PC-9 (cell line): Measurements from ENCODE around the gene UNC13C. TPM values are rescaled to one million over a fixed set of nuclear protein-coding genes. Genes with fewer than 3 reads are reported as not detected.

Source experiments
- BruUV-seq: library from RNA; stranded (reverse); fragments of 400-500 nt; replicated peaks from 2 replicates; lab custom pipeline; 2021; lab: Mats Ljungman, UMichigan
- CTCF ChIA-PET: fragments of 300-600 bp; sonication (Branson Sonifier 250); formaldehyde crosslinking; loops from one replicate; lab custom pipeline; 2022; ENCODE audit warnings: antibody characterized with exemption; lab: Charles Lee
- POLR2A ChIA-PET: fragments of 300-600 bp; sonication (Branson Sonifier 250); formaldehyde crosslinking; loops from one replicate; lab custom pipeline; 2022; ENCODE audit warnings: antibody characterized with exemption; ENCODE audit not compliant: unreplicated experiment; lab: Charles Lee
- DNase-seq, 2 experiments: peaks; one replicate each; pipeline versions ENCODE4 v3.0.0 to v3.0.0-alpha.2; 2015 to 2022; ENCODE audit warnings: mixed read lengths in 1 of 2
- H2AFZ ChIP-seq: fragments of 200-600 bp; sonication (generic); 2 replicates; pipeline ENCODE4 v1.8.1; 2017; ENCODE audit warnings: antibody characterized with exemption
- H3F3A ChIP-seq: fragments of 200-600 bp; sonication (generic); 2 replicates; pipeline ENCODE4 v1.8.1; 2017; ENCODE audit warnings: antibody characterized with exemption, mild to moderate bottlenecking, low read depth; ENCODE audit not compliant: insufficient read depth
- H3K27ac ChIP-seq: fragments of 200-600 bp; sonication (generic); 2 replicates; pipeline ENCODE4 v1.6.1; 2016; ENCODE audit warnings: mixed run types
- H3K27me3 ChIP-seq: fragments of 200-600 bp; sonication (generic); 2 replicates; pipeline ENCODE4 v1.6.1; 2016; ENCODE audit warnings: low read depth, mixed run types; ENCODE audit not compliant: insufficient read depth
- H3K36me3 ChIP-seq: fragments of 200-600 bp; sonication (generic); 2 replicates; pipeline ENCODE4 v1.6.1; 2016; ENCODE audit warnings: low read depth, mixed run types
- H3K4me1 ChIP-seq: fragments of 200-600 bp; sonication (generic); replicated peaks from 2 replicates; pipeline ENCODE4 v1.6.1; 2016; ENCODE audit warnings: mixed run types; ENCODE audit not compliant: insufficient read depth
- H3K4me2 ChIP-seq: fragments of 200-600 bp; sonication (generic); 2 replicates; pipeline ENCODE4 v1.6.1; 2017; ENCODE audit warnings: mixed run types
- H3K4me3 ChIP-seq: fragments of 200-600 bp; sonication (generic); 2 replicates; pipeline ENCODE4 v1.6.1; 2016; ENCODE audit warnings: mixed run types
- H3K79me2 ChIP-seq: fragments of 200-600 bp; sonication (generic); 2 replicates; pipeline ENCODE4 v1.6.1; 2017; ENCODE audit warnings: low read depth, mixed run types
- H3K9me2 ChIP-seq: fragments of 200-600 bp; sonication (generic); 2 replicates; pipeline ENCODE4 v1.8.1; 2017; ENCODE audit warnings: mild to moderate bottlenecking; ENCODE audit not compliant: insufficient read depth
- H3K9me3 ChIP-seq: fragments of 200-600 bp; sonication (generic); 2 replicates; pipeline ENCODE4 v1.8.1; 2016; ENCODE audit warnings: low read depth; ENCODE audit not compliant: insufficient read depth
- H4K20me1 ChIP-seq: fragments of 200-600 bp; sonication (generic); 2 replicates; pipeline ENCODE4 v1.8.1; 2017; ENCODE audit not compliant: insufficient read depth
- EZH2 ChIP-seq: fragments of 200-600 bp; sonication (generic); IDR thresholded peaks from 2 replicates; pipeline ENCODE4 v1.8.0; 2017; ENCODE audit warnings: antibody characterized with exemption, low read depth
- intact Hi-C: fragments of 100-400 bp; cut with micrococcal nuclease; formaldehyde crosslinking; loops from one replicate; pipeline ENCODE4 v1.10.0; 2022; ENCODE audit not compliant: unreplicated experiment
- total RNA-seq: library from RNA; stranded (reverse); gene quantifications from 2 replicates; pipeline ENCODE4 v1.2.3, GENCODE V29; 2021
- TF ChIP-seq, protein P1 (sequence below): fragments of 200-600 bp; sonication (generic); conservative IDR thresholded peaks from 2 replicates; pipeline ENCODE4 v1.6.1; 2017; ENCODE audit warnings: mixed run types, antibody characterized with exemption, mild to moderate bottlenecking, moderate library complexity

The UNC13C gene
- total RNA-seq, 1 experiment from 2014 or later, result not detected

DNA sequence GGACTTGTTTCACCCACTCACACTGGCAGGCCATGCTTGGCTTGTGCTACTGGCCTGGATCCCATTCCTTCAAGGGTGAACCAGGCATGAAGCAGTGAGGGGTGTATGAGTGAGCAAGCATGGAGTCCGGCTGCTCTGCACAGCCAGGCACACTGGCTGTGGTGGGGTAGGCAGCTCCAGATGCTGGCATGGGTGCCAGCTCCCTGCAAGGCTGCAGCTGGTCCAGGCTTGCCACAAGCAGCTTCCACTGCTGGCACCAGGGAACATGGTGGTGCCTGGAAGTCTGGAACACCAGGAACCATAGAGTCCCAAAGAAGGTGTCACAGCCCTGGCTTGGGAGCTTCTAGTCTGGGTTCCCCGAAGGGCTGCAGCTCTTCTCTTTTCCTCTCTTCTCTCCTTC, 395.1 kb downstream of the UNC13C start:
- no peak overlapping the region for H3K4me3 ChIP-seq
- no peak overlapping the region for H3K27ac ChIP-seq
- TF ChIP-seq, protein P1, sequence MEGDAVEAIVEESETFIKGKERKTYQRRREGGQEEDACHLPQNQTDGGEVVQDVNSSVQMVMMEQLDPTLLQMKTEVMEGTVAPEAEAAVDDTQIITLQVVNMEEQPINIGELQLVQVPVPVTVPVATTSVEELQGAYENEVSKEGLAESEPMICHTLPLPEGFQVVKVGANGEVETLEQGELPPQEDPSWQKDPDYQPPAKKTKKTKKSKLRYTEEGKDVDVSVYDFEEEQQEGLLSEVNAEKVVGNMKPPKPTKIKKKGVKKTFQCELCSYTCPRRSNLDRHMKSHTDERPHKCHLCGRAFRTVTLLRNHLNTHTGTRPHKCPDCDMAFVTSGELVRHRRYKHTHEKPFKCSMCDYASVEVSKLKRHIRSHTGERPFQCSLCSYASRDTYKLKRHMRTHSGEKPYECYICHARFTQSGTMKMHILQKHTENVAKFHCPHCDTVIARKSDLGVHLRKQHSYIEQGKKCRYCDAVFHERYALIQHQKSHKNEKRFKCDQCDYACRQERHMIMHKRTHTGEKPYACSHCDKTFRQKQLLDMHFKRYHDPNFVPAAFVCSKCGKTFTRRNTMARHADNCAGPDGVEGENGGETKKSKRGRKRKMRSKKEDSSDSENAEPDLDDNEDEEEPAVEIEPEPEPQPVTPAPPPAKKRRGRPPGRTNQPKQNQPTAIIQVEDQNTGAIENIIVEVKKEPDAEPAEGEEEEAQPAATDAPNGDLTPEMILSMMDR, result no peak
- no peak for TF ChIP-seq EZH2
- H4K20me1 ChIP-seq, result no peaks in the 10 kb centered on the region
- no peaks in the 10 kb centered on the region for H3K4me1 ChIP-seq
- H3K27me3 ChIP-seq, result no peaks in the 10 kb centered on the region
- H3K9me2 ChIP-seq, result no peaks in the 10 kb centered on the region
- ChIA-PET POLR2A (no interaction called here), CTCF (no interaction called here)
- intact Hi-C loops, result no loop called here
- H3K9me3 ChIP-seq, result no peaks in the 10 kb centered on the region
- no TSS peak for BruUV-seq
- H2AFZ ChIP-seq, result no peak overlapping the region
- no peaks in the 10 kb centered on the region for H3K36me3 ChIP-seq
- H3K4me2 ChIP-seq, result no peak overlapping the region
- DNase-seq, result no peak
- no peaks in the 10 kb centered on the region for H3F3A ChIP-seq
- no peaks in the 10 kb centered on the region for H3K79me2 ChIP-seq

DNA sequence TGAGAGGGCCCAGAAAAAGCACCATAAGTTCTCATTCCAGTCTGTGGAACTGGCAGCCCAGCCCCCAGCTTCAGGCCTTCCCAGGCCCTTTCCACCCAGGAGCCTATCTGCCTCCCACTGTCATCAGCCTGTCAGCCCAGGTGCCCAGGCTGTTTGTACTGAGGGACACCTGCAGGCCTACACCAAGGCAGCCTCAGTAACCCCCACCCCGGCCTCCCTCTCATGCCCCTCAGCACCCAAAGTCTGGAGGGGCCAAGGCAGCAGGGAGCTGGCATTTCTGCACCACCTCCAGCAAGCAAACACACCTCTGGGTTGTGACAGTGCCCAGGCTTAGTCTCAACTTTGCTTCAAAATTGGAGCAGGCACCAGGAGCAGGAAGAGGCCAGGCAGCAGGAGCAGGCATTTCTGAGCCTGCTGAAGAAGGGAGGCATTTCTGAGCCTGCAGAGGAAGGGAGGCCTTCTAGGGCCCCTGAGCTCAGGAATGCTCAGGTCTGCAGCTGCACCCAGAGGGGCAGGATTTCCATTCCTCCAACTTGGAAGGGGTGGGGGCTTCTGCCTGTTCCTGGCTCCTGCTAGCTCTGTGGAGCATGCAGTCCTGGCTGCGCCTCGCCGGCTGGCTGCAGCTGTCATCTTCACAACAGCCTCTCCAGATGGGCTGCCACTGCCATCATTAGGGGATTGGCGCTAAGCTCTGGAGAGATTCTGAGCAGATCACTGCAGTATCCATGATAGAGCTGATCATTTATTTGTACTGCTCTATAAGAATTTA, 396.1 kb downstream of the UNC13C start:
- no peaks in the 10 kb centered on the region for H3K9me3 ChIP-seq
- H3K4me3 ChIP-seq, result no peak overlapping the region
- H3K36me3 ChIP-seq, result no peaks in the 10 kb centered on the region
- no peak overlapping the region for H3K4me2 ChIP-seq
- no peaks in the 10 kb centered on the region for H3F3A ChIP-seq
- ChIA-PET CTCF (no interaction called here), POLR2A (no interaction called here)
- no peaks in the 10 kb centered on the region for H3K79me2 ChIP-seq
- DNase-seq, result no peak
- intact Hi-C loops, result no loop called here
- no peaks in the 10 kb centered on the region for H4K20me1 ChIP-seq
- TF ChIP-seq, protein P1, result no peak
- TF ChIP-seq EZH2, result no peak
- H3K27ac ChIP-seq, result no peak overlapping the region
- H3K9me2 ChIP-seq, result no peaks in the 10 kb centered on the region
- no peak overlapping the region for H2AFZ ChIP-seq
- BruUV-seq, result no TSS peak
- no peaks in the 10 kb centered on the region for H3K27me3 ChIP-seq
- no peaks in the 10 kb centered on the region for H3K4me1 ChIP-seq

DNA sequence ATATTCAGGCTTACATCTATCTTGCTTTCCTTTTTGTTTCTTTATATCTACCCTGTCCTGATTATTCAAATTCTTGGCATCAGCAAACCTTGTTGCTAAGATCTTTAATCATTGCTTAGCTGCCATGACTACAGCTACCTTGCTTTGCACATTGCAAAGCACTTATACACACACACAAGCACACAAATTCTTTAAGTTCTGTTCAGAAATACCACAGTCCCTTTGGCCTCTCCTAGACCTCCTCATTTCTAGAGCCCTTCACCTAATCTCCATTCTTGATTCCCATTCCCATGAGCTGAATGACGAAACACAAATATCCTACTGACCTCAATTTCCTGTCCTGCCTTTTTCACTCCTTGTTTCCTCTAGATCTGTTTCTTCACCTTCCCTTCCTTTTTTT, 409.6 kb downstream of the UNC13C start:
- H2AFZ ChIP-seq, result no peak overlapping the region
- H3K4me1 ChIP-seq, result no peaks in the 10 kb centered on the region
- no peak overlapping the region for H3K4me3 ChIP-seq
- no peaks in the 10 kb centered on the region for H3K27me3 ChIP-seq
- intact Hi-C loops, result no loop called here
- H3K9me3 ChIP-seq, result no peaks in the 10 kb centered on the region
- TF ChIP-seq EZH2, result no peak
- TF ChIP-seq, protein P1, result no peak
- H3K4me2 ChIP-seq, result no peak overlapping the region
- ChIA-PET POLR2A (no interaction called here), CTCF (no interaction called here)
- BruUV-seq, result no TSS peak
- no peaks in the 10 kb centered on the region for H3F3A ChIP-seq
- no peak for DNase-seq
- H4K20me1 ChIP-seq, result no peaks in the 10 kb centered on the region
- H3K36me3 ChIP-seq, result no peaks in the 10 kb centered on the region
- no peaks in the 10 kb centered on the region for H3K9me2 ChIP-seq
- H3K27ac ChIP-seq, result no peak overlapping the region
- no peaks in the 10 kb centered on the region for H3K79me2 ChIP-seq
